Activated CD8-positive, alpha-beta memory T cell treated with anti-CD3 and anti-CD28 coated beads, Interleukin-2, amount 10 ng/mL, durations not matched to agents 7 days and 5 days (primary cell): ENCODE data around the gene OR11A1. TPM values are rescaled to one million over a fixed set of nuclear protein-coding genes. Genes with fewer than 3 reads are reported as not detected.
"Not testable (repeated sequence)": the region's sequence is repeated elsewhere in the genome, so short reads cannot be mapped to it uniquely, and the experiment has no call there.

Experiments
- ATAC-seq: fragments of 150-1000 bp; cut with Tn5 transposase; one replicate; pipeline ENCODE4 v1.10.0; 2021; ENCODE audit warnings: moderate library complexity
- CTCF ChIA-PET: fragments of 350-600 bp; sonication (Branson Sonifier 250); formaldehyde crosslinking; loops from one replicate; lab custom pipeline; 2021; ENCODE audit warnings: antibody characterized with exemption; lab: Charles Lee
- DNase-seq: peaks from one replicate; pipeline ENCODE4 v3.0.0-alpha.2; 2020
- H3K27ac Mint-ChIP-seq: one replicate; pipeline ENCODE4 v1.8.0; 2021; ENCODE audit warnings: mild to moderate bottlenecking, mixed read lengths
- H3K27me3 Mint-ChIP-seq: one replicate; pipeline ENCODE4 v1.8.0; 2021; ENCODE audit warnings: mixed read lengths
- H3K36me3 Mint-ChIP-seq: one replicate; pipeline ENCODE4 v1.8.0; 2021; ENCODE audit warnings: mild to moderate bottlenecking, mixed read lengths
- H3K4me1 Mint-ChIP-seq: one replicate; pipeline ENCODE4 v1.8.0; 2021; ENCODE audit warnings: mixed read lengths
- H3K4me3 Mint-ChIP-seq: one replicate; pipeline ENCODE4 v1.8.0; 2021; ENCODE audit warnings: mild to moderate bottlenecking, moderate library complexity, mixed read lengths
- H3K9me3 Mint-ChIP-seq: one replicate; pipeline ENCODE4 v1.8.0; 2022; ENCODE audit warnings: low read depth, mixed read lengths
- total RNA-seq, 2 experiments: library from RNA; stranded (reverse); gene quantifications; one replicate each; pipeline ENCODE4 v1.2.3, GENCODE V29; 2021

The OR11A1 gene
- total RNA-seq, 2 experiments from 2014 or later: not detected

DNA sequence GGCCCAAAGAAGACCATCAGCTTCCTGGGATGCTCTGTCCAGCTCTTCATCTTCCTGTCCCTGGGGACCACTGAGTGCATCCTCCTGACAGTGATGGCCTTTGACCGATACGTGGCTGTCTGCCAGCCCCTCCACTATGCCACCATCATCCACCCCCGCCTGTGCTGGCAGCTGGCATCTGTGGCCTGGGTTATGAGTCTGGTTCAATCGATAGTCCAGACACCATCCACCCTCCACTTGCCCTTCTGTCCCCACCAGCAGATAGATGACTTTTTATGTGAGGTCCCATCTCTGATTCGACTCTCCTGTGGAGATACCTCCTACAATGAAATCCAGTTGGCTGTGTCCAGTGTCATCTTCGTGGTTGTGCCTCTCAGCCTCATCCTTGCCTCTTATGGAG is 5.2 kb upstream of the OR11A1 start:
- peaks cover 2% of the 10 kb centered on the region for H3K4me1 Mint-ChIP-seq
- no peak overlapping the region for H3K27ac Mint-ChIP-seq
- CTCF ChIA-PET: no interaction called here
- peaks cover 36% of the 10 kb centered on the region for H3K27me3 Mint-ChIP-seq
- ATAC-seq (no peak), DNase-seq (no peak)
- no peak overlapping the region for H3K4me3 Mint-ChIP-seq
- no peaks in the 10 kb centered on the region for H3K9me3 Mint-ChIP-seq
- H3K36me3 Mint-ChIP-seq: no peaks in the 10 kb centered on the region

DNA sequence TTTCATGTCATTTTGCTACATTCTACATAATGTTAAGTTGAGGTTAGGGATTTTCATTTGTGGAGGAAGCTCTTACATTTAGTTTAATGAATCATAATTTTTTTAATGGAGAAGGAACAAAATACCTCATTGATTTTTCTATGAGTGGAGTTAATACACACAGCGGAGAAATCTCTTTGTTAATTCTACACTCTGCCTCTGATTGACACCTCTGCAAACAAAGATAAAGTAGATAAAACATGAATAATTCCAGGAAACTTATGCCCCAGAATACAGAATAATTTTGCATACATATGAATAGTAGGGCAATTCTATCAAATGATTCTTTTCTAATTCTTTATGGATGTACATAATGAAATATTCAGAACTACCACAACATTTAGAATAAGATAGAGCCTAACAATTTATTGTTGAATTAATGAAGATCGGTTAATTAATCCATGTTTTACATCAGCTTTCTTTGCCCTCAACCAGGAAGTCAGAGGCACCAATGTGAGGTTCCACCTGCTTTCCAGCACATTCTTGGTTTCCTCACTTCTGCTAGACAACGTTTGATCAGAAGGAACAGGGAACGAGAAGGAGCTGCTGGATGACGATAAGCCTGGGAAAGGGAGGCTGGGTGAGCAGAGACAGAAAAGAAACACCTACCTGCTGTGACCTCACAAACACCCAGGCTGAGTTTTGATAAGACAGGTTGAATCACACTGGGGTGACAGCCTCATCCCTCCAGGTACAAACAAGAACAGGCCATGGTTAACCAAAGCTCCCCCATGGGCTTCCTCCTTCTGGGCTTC is 4.3 kb upstream of the OR11A1 start:
- Mint-ChIP-seq H3K27me3 (peaks cover 36% of the 10 kb centered on the region), H3K9me3 (no peaks in the 10 kb centered on the region), H3K4me3 (no peak overlapping the region), H3K27ac (no peak overlapping the region), H3K36me3 (no peaks in the 10 kb centered on the region), H3K4me1 (peaks cover 2% of the 10 kb centered on the region)
- DNase-seq (no peak), ATAC-seq (no peak)
- CTCF ChIA-PET: no interaction called here

DNA sequence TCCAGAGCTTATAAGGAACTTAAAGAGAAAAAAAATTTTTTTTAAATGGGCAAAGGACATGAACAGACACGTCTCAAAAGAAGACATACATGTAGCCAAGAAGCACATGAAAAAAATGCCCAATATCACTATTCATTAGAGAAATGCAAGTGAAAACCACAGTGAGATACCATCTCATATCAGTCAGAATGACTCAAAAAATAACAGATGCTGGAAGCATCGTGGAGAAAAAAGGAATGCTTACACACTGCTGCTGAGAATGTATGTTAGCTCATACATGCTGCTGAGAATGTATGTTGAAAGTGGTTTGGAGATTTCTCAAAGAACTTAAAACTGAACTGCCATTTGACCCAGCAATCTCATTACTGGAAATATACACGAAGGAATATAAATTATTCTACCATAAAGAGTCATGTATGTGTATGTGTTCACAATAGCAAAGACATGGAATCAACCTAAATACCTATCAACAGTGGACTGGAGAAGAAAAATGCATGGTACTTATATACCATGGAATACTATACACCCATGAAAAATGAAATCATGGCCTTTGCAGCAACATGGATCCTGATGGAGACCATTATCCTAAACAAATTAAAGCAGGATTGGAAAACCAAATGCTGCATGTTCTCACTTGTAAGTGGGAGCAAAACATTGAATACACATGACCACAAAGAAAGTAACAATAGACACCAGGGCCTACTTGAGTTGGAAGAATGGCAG is 5.2 kb downstream of the OR11A1 start:
- DNase-seq: no peak
- no peak for ATAC-seq
- H3K4me3 Mint-ChIP-seq: no peak overlapping the region
- H3K4me1 Mint-ChIP-seq: no peaks in the 10 kb centered on the region
- H3K27ac Mint-ChIP-seq: no peak overlapping the region
- H3K36me3 Mint-ChIP-seq: no peaks in the 10 kb centered on the region
- CTCF ChIA-PET: no interaction called here
- H3K27me3 Mint-ChIP-seq: peaks cover 15% of the 10 kb centered on the region
- no peaks in the 10 kb centered on the region for H3K9me3 Mint-ChIP-seq

DNA sequence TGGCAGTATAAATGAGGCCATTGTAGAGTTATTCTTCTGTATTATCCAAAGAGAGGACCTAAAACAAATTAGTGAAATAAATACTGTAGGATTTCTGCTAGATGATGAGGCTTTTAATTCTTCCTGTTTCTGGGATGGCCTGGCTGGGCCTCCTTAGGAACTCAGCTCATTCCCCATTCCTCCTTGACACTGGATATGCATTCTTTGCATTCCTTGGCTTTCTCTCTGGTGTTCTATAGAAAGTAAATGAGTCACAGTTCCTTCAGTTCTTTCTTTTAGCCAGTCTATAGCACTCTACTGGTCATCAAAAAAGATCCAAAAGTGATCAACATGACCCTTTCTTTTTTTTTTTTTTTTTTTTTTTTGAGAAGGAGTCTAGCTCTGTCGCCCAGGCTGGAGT is 9.2 kb downstream of the OR11A1 start:
- DNase-seq: no peak
- no peak for ATAC-seq
- Mint-ChIP-seq H3K4me1 (no peaks in the 10 kb centered on the region), H3K9me3 (no peaks in the 10 kb centered on the region), H3K27ac (no peak overlapping the region), H3K4me3 (no peak overlapping the region), H3K27me3 (peaks cover 25% of the 10 kb centered on the region), H3K36me3 (no peaks in the 10 kb centered on the region)
- CTCF ChIA-PET: no interaction called here

DNA sequence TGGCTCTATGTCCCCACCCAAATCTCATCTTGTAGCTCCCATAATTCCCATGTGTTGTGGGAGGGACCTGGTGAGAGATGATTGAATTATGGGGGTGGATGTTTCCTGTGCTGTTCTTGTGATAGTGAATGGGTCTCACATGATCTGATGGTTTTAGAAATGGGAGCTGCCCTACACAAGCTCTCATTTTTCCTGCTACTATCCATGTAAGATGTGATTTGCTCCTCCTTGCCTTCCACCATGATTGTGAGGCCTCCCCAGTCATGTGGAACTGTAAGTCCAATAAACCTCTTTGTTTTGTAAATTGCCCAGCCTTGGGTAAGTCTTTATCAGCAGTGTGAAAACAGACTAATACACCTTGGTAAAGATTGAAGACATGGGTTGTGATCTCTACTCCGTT is 12.8 kb downstream of the OR11A1 start:
- CTCF ChIA-PET, H3K4me1 Mint-ChIP-seq, DNase-seq, H3K27ac Mint-ChIP-seq, ATAC-seq, H3K4me3 Mint-ChIP-seq, H3K36me3 Mint-ChIP-seq, H3K9me3 Mint-ChIP-seq: not testable (repeated sequence)
- H3K27me3 Mint-ChIP-seq: peaks cover 34% of the 10 kb centered on the region

DNA sequence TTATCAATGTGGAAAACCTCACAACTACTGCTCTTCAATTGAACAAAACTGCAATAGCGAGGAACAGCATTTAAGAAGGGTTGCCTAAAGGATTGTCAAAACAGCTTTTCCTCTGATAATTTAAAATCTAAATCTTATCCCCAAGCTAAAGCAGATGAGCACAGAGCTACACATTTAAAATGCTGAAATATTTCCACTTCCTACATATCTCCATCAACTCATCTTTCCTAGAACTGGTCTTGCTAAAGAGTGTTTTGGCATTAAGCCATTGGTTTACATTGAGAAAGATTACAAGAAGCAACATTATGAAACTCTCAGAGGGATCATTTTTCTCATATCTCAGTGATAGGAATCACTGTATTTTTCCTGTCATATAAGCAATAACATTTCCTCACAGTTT is 14.2 kb downstream of the OR11A1 start:
- CTCF ChIA-PET: no interaction called here
- H3K9me3 Mint-ChIP-seq: no peaks in the 10 kb centered on the region
- no peaks in the 10 kb centered on the region for H3K36me3 Mint-ChIP-seq
- no peak overlapping the region for H3K27ac Mint-ChIP-seq
- DNase-seq (no peak), ATAC-seq (no peak)
- no peak overlapping the region for H3K4me3 Mint-ChIP-seq
- no peaks in the 10 kb centered on the region for H3K4me1 Mint-ChIP-seq
- H3K27me3 Mint-ChIP-seq: peaks cover 39% of the 10 kb centered on the region

DNA sequence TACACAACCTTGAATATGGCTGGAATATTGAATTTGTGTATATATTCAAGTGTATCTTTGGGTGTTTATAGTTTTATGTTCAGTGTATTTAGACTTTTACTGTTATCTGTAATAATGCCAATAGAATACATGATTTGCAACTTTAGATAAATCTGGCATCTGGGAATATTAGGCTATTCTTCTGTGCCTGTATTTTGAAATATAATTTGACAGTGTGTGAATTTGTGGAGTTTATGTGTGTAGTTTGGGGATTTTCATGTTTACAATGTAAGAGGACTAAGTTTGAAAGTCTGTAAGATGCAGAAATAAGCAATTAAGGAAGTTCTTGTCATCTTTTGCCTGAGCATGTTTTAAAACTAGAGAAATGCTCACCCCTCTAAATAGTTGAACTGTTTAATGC is 17.9 kb downstream of the OR11A1 start, which contains the start of gene OR10C1:
Gene OR10C1, plus strand, starts transcription at position 301 of the 400 bp plus-strand sequence. CDS start 710 bp downstream, outside the sequence.
- no peaks in the 10 kb centered on the region for H3K36me3 Mint-ChIP-seq
- no peaks in the 10 kb centered on the region for H3K9me3 Mint-ChIP-seq
- ATAC-seq (no peak), DNase-seq (no peak)
- H3K27ac Mint-ChIP-seq: no peak within 1 kb of the TSS
- H3K4me1 Mint-ChIP-seq: no peaks in the 10 kb centered on the region
- no peak within 1 kb of the TSS for H3K4me3 Mint-ChIP-seq
- CTCF ChIA-PET: interaction anchor here (0.6 kb wide), 1 partner anchor 214 kb away, joined by 3 read pairs; no protein-coding TSS in a partner anchor
- H3K27me3 Mint-ChIP-seq: peaks cover 35% of the 10 kb centered on the region

DNA sequence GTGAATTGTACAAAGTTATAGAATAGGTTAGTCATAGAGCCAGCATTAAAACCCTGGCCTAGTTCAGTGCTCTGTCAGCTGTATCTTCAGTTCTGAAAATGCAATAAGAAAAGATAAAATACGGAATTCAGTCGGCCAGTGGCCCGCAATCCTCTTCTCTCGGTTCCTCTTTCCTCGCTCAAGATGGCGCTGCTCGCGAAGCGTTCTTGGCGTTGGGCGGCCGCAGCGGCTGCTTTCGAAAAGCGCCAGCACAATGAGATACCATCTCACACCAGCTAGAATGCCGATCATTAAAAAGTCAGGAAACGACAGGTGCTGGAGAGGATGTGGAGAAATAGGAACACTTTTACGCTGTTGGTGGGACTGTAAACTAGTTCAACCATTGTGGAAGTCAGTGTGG is 20.1 kb downstream of the OR11A1 start:
- H3K27me3 Mint-ChIP-seq: peaks cover 40% of the 10 kb centered on the region
- H3K4me1 Mint-ChIP-seq, DNase-seq, H3K27ac Mint-ChIP-seq, H3K9me3 Mint-ChIP-seq, H3K4me3 Mint-ChIP-seq, H3K36me3 Mint-ChIP-seq, CTCF ChIA-PET, ATAC-seq: not testable (repeated sequence)

DNA sequence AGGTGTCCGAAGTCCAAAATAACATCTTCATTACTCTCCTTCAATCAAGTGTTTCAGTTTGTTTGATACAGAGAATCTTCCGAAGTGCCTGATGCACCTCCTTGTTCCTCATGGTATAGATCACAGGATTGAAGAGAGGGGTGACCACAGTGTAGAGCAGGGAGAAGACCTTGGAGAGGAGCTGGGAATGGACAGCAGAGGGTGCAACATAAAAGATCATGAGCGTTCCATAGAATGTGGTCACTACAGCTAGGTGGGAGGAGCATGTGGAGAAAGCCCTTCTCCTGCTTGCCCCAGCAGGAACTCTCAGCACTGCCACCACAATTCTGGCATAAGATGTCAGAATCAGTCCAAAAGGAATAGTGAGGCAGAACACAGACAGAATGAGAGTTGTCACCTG is 30.2 kb downstream of the OR11A1 start:
- H3K4me3 Mint-ChIP-seq: no peak overlapping the region
- H3K27ac Mint-ChIP-seq: no peak overlapping the region
- H3K36me3 Mint-ChIP-seq: no peaks in the 10 kb centered on the region
- peaks cover 3% of the 10 kb centered on the region for H3K4me1 Mint-ChIP-seq
- peaks cover 28% of the 10 kb centered on the region for H3K27me3 Mint-ChIP-seq
- DNase-seq (no peak), ATAC-seq (no peak)
- H3K9me3 Mint-ChIP-seq: no peaks in the 10 kb centered on the region
- CTCF ChIA-PET: no interaction called here

DNA sequence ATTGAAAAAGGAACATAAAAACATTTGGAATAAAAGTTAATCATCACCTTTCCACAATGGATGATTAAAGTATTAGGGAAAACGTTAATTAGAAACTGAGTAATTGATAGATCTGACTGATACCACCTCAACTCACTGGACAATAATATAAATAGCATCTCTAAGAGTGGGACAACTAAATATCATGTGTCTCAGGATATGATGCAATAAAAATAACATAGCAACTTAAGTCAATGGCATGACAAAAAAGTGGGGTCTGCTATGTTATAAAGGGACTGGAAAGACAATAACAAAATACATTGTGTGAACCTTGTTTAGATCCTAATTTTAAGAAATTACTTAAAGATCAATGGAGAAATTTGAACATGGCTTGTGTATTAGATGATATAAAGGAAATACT is 31.8 kb downstream of the OR11A1 start:
- Mint-ChIP-seq H3K9me3 (no peaks in the 10 kb centered on the region), H3K36me3 (no peaks in the 10 kb centered on the region), H3K4me3 (no peak overlapping the region), H3K4me1 (peaks cover 3% of the 10 kb centered on the region), H3K27me3 (peaks cover 27% of the 10 kb centered on the region), H3K27ac (no peak overlapping the region)
- DNase-seq: no peak
- ATAC-seq: no peak
- CTCF ChIA-PET: no interaction called here

DNA sequence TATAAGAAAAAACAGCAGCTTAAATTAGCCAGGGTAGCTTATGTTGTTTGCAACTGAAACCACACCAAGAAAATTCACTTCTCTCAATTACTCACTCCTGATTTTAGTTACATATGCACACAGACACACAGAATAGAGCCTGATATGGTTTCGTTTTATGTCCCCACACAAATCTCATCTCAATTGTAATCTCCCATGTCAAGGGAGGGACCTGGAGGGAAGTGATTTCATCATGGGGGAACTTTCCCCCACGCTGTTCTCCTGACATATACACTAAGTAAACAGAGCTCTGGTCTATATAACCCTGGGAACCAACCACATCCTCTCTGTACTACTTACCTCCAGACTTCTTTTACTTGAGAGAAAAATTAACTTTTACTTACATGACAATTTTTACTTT is 32.3 kb downstream of the OR11A1 start:
- ATAC-seq (no peak), DNase-seq (no peak)
- no peaks in the 10 kb centered on the region for H3K9me3 Mint-ChIP-seq
- H3K4me1 Mint-ChIP-seq: peaks cover 3% of the 10 kb centered on the region
- CTCF ChIA-PET: no interaction called here
- no peak overlapping the region for H3K4me3 Mint-ChIP-seq
- H3K27ac Mint-ChIP-seq: no peak overlapping the region
- peaks cover 32% of the 10 kb centered on the region for H3K27me3 Mint-ChIP-seq
- H3K36me3 Mint-ChIP-seq: no peaks in the 10 kb centered on the region

DNA sequence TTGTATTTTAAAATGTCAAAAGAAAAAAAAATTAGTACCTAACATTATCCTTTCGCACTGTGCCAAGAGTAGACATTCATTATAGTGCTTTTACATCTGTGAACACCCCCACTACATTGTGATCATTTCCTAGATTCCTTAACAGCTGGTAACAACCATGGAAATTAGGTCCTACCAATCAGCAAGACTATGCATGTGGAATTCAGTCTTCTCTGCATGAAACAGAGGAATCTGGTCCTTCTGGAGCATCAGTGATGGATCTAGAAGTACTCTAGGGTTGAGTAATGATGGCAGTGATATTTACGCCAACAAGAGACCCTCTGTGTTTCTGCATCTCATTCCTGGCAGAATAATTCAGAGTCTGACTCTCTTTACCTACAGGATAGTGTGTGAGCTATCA is 32.7 kb downstream of the OR11A1 start:
- Mint-ChIP-seq H3K36me3 (no peaks in the 10 kb centered on the region), H3K27me3 (peaks cover 31% of the 10 kb centered on the region), H3K27ac (no peak overlapping the region), H3K9me3 (no peaks in the 10 kb centered on the region), H3K4me3 (no peak overlapping the region), H3K4me1 (peaks cover 3% of the 10 kb centered on the region)
- CTCF ChIA-PET: no interaction called here
- DNase-seq: no peak
- ATAC-seq: no peak

DNA sequence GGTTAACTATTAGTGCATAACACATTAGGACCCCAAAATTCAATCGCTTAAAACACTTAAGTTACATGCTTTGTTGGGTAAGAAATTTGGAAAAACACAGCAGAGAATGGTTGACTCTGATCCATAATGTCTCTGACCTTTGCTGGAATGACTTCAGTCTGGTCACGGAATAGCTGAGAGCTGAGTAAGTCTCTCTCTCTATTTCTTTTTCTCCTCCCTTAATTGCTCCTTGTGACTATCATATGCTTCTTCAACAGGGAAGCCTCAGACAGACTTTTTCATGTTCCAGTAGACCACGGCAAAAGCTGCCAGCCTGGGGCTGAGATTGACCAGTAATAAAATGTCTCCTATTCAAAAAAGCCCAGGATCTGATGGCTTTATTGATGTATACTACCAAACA is 37.4 kb downstream of the OR11A1 start:
- H3K27ac Mint-ChIP-seq: no peak overlapping the region
- CTCF ChIA-PET: no interaction called here
- H3K4me3 Mint-ChIP-seq: no peak overlapping the region

DNA sequence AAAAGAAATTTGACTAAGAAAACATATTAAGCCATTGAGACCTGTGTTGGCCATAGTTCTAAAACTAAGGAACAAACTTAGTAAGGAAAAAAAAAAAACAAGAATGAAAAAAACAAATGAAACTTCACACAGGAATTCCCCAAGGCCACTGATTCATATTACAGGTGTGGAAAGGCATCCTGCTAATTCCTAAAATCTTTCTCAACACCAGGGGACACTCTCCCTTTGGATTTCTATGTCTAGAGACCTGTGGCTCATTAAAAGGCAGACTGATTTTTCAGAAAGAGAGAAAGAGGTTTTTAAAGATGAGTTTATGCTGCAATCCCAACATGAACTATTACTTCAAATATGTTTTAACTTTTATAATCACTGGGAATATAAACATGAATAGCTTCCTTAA is 42.3 kb downstream of the OR11A1 start, which contains the start of gene OR12D1:
Gene OR12D1, plus strand, starts transcription at position 341 of the 400 bp plus-strand sequence.
- Mint-ChIP-seq H3K27me3 (peaks cover 47% of the 10 kb centered on the region), H3K27ac (no peak within 1 kb of the TSS), H3K4me3 (no peak within 1 kb of the TSS), H3K36me3 (no peaks in the 10 kb centered on the region), H3K9me3 (peaks cover 2% of the 10 kb centered on the region), H3K4me1 (no peaks in the 10 kb centered on the region)
- DNase-seq (no peak), ATAC-seq (no peak)
- CTCF ChIA-PET: no interaction called here

More for the DNA sequence above, 37.4 kb downstream of the OR11A1 start:
- ATAC-seq (no peak), DNase-seq (no peak)
- peaks cover 47% of the 10 kb centered on the region for H3K27me3 Mint-ChIP-seq
- H3K4me1 Mint-ChIP-seq: peaks cover under 1% of the 10 kb centered on the region
- H3K9me3 Mint-ChIP-seq: no peaks in the 10 kb centered on the region
- H3K36me3 Mint-ChIP-seq: no peaks in the 10 kb centered on the region
